ENCODE data around the gene TFF2.

Gene TFF2

DNA sequence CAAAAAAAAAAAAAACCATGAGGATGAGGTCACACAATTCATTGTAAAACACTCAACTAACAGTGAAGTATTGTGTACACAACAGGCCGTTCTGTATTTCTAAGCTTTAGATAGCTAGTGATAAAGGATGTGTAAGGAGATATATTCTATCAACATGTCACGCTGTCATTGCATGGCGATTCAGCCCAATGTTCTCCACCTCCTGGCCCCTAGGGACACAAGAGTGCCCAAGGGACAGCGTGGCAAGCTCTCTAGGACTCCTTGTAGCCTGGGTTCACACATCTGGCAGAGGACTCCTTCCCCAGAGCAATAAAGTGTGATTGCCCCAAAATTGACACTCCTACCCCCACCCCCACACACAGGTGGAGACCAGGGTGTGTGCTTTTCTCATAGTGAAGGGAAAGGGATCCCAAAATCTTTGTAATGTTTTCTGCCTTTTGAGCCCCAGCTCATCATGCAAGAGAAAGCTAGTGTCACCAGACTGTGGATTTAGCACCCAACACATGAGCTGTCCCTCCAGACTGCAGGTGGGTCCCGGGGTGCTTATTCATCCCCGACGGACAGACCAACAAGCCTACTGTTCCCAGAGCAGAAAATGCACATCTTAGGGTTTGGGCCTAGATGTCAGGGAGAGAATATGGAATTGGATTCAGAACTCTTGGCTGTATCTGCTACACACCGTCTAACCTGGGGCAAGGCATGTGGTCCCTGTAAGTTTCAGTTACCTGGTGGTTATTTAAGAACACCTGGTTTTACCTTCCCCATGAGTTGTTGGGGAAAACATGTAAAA lies 33.6 kb upstream of the TFF2 start:
- TF ChIP-seq, protein P1, sequence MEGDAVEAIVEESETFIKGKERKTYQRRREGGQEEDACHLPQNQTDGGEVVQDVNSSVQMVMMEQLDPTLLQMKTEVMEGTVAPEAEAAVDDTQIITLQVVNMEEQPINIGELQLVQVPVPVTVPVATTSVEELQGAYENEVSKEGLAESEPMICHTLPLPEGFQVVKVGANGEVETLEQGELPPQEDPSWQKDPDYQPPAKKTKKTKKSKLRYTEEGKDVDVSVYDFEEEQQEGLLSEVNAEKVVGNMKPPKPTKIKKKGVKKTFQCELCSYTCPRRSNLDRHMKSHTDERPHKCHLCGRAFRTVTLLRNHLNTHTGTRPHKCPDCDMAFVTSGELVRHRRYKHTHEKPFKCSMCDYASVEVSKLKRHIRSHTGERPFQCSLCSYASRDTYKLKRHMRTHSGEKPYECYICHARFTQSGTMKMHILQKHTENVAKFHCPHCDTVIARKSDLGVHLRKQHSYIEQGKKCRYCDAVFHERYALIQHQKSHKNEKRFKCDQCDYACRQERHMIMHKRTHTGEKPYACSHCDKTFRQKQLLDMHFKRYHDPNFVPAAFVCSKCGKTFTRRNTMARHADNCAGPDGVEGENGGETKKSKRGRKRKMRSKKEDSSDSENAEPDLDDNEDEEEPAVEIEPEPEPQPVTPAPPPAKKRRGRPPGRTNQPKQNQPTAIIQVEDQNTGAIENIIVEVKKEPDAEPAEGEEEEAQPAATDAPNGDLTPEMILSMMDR (IDR thresholded peaks at IDR 0.05; ENCODE audit: low read length, missing control alignments), result no peak
- no peak overlapping the region for H3K4me3 ChIP-seq (replicated peaks; ENCODE audit: low read depth, low read length)
- DNase-seq (ENCODE audit: low read depth), result no peak

DNA sequence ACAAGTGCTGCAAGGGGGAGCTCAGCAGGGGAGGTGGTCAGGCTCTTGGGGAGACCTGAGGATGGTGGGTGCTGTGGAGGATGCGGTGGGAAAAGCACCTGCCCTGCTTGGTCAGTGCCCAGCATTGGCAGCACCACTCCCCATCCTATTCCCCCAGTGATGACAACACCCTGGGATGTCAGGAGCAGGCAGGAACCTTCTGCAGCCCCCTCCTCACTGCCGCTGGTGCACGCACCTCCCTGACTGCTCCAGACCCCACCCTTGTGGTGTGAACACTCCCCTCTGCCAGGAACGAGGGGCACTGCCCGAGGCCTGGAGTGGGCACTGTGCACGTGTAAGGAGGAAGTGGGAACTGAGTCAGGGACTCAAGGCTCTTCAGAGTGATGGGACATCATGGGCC lies 32.5 kb upstream of the TFF2 start:
- no peak overlapping the region for H3K4me3 ChIP-seq (replicated peaks; ENCODE audit: low read depth, low read length)
- no peak for DNase-seq (ENCODE audit: low read depth)
- TF ChIP-seq, protein P1 (IDR thresholded peaks at IDR 0.05; ENCODE audit: low read length, missing control alignments), result no peak

DNA sequence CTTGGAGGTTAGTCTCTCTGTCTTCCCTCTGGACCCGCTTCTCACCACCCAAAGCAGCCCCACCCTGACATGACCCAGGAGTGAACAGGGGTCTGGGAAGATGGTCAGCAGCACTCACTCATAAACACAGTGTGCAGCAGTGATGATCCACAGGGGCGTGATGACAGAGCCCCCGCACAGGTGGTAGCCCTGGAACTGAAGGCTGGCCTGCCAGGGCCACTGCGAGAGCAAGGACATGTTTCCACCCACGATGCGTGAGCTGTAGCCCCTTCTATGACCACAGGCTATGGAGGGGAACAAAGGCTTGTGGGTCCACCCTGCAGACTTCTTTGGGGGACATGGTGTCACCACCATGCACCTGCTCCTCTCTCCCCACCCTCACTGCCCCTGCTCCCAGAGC lies 32.1 kb upstream of the TFF2 start:
- no peak for DNase-seq (ENCODE audit: low read depth)
- H3K4me3 ChIP-seq (replicated peaks; ENCODE audit: low read depth, low read length), result no peak overlapping the region
- TF ChIP-seq, protein P1 (IDR thresholded peaks at IDR 0.05; ENCODE audit: low read length, missing control alignments), result no peak

DNA sequence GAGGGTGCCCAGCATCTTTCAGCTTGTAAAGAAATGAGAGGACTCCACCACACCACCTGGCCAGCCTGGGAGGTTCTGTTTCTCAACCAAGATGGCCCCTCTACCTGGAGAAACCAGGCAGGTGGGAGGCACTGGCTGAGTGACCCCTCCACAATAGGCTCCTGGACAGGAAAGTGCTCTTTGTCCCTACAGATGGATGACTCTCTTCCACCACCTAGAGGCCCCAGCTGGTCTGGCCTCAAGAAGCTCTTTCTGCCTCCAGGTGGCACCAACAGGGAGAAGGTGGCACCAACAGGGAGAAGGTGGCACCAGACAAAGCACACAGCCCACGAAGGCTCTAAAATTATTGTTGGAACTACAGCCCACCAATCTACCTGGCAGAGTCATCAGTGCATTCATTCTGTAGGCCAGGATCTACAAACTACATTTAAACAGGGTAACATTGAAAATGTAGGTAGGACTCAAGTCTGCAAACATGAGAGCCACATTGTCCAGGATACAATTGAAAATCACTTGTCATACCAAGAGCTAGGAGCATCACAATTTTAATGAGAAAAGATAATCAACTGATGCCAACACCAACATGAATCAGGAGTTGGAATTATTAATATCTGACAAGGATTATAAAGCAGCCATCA lies 30.7 kb upstream of the TFF2 start:
- TF ChIP-seq, protein P1 (IDR thresholded peaks at IDR 0.05; ENCODE audit: low read length, missing control alignments), result peak; percentile 81
- no peak overlapping the region for H3K4me3 ChIP-seq (replicated peaks; ENCODE audit: low read depth, low read length)
- DNase-seq (ENCODE audit: low read depth), result peak; percentile 53

DNA sequence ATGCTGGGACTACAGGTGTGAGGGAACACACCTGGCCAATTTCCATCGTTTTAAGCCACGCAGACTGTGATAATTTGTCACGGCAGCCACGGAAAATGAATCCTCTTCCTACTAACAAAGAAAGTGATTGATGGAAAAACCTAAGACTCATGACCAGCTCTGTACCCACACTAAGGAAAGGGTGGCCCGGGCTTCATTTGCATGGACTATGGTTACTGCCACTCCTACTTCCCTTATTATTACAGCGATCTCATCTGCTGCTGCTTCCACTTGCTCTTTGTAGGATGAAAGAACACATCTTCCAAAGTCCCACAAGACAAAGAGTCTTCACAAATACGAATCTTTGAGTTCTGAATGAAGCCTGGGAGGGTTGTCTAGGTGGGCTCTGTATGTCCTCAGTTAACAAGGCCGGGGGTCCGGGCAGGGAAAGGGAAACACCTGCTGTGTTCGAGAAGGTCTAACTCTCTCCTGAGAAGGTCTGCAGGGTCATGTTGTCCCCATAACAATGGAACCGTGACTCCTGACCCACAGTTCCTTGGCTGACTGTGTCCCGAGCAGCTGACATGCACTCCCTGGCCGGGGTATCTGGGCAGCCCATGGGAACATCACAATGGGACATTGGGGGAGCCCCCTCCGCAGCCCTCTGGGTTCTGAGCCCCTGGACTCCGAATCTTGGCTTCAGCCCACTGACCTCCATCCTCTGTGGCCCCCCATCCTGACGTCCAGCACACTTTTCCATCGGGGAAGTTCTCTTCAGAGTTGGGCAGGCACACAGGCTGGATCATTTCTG lies 28.8 kb upstream of the TFF2 start:
- TF ChIP-seq, protein P1 (IDR thresholded peaks at IDR 0.05; ENCODE audit: low read length, missing control alignments), result no peak
- no peak for DNase-seq (ENCODE audit: low read depth)
- H3K4me3 ChIP-seq (replicated peaks; ENCODE audit: low read depth, low read length), result no peak overlapping the region

DNA sequence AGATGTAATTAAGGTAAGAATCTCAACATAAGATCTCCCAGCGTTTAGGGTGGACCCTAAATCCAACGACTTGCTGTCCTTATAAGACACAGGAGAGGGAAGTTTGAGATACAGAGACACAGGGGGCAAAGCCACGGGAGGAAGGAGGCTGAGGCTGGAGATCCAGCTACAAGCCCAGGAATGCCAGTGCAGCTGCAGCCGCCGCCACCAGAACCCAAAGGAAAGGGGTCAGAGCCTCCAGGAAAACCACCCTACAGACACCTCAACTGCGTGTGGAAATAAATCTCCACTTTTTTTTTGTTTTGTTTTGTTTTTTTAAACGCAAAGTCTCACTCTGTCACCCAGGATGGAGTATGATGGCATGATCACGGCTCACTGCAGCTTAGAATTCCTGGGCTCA lies 27.6 kb upstream of the TFF2 start:
- no peak for DNase-seq (ENCODE audit: low read depth)
- no peak overlapping the region for H3K4me3 ChIP-seq (replicated peaks; ENCODE audit: low read depth, low read length)
- TF ChIP-seq, protein P1 (IDR thresholded peaks at IDR 0.05; ENCODE audit: low read length, missing control alignments), result no peak
